ENCODE measurements around the gene AP5S1.
A peak's percentile ranks its signal among the peaks of the same experiment; 100 is the strongest.
"Not testable (repeated sequence)": the region's sequence is repeated elsewhere in the genome, so short reads cannot be mapped to it uniquely, and the experiment has no call there.

Gene AP5S1

GRCh38 chr20:3794168-3794567 lies 26.2 kb upstream of the AP5S1 start:
- not testable (repeated sequence) for DNase-seq

- no peak for DNase-seq
Measured at GRCh38 chr20:3794701-3795420, 25.5 kb upstream of the AP5S1 start.

DNA sequence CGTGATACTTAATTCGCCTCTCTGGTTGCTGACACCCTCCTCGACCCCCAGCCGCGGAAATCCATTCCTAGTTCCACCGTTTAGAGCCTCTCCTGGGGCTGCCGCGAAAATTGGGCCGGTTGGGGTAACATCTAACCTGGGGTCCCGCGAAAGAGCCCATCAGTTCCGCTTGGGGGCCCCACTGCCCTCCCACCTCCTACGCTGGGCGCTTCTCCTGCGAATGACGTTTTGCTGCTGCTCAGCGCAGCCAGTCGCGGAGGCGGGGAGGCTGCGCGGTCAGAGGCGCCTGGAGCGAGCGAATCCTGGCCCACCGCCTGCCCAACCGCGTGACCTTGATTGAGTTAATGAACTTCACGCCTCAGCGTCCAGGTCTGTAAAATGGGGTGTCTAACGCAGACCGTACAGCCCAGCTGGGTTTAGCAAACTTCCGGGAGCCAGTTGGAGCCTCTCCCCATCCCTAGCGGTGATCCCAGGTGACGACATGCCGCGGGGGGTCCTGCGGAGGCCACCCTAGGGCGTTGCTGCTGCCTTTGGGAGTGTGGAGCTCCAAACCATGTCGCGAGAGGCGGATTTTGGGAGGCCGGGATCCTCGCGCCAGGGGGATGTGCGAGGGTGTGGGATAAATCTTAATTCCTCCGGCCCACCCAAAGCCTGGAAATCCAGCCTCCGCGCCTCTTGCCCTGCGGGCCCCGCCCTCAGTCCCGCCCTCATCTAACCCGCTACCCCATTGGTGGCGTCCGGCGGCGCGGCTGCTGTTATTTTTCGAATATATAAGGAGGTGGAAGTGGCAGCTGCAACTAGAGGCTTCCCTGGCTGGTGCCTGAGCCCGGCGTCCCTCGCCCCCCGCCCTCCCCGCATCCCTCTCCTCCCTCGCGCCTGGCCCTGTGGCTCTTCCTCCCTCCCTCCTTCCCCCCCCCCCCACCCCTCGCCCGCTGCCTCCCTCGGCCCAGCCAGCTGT lies 24.6 kb upstream of the AP5S1 start, which contains the start of gene CDC25B:
CDC25B (plus strand) TSS at position 800 of the 958 bp plus-strand sequence. CDS start 222 bp downstream, outside the sequence.
- DNase-seq, result peak; percentile 96 to 98 (median 96)

- peak in 1 of 3 experiments; percentile 80 for DNase-seq
Measured at GRCh38 chr20:3796477-3797225, 23.7 kb upstream of the AP5S1 start.

DNA sequence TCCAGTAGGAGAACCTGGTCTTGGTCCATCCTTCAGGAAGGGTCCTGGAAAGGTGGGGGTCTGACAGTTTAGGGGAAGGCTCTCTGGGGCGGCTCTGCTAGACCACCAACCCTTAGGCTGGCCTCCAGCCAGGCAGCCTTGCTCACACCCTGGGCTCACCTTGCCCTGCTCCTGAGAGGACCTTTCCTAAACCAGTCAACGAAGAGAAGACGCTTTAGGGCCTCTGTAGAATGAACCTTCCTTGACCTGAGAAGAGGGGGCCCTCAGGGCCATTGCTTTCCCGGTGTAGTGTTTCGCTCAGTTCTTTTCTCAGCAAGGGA lies 23.2 kb upstream of the AP5S1 start:
- no peak for DNase-seq

- peak in 1 of 3 experiments; percentile 74 for DNase-seq
Measured at GRCh38 chr20:3797592-3798372, 22.6 kb upstream of the AP5S1 start.

- DNase-seq, result no peak
Measured at GRCh38 chr20:3798373-3798768, 22.0 kb upstream of the AP5S1 start.

GRCh38 chr20:3798908-3799248 lies 21.5 kb upstream of the AP5S1 start:
- no peak for DNase-seq

GRCh38 chr20:3800256-3800877 lies 20.0 kb upstream of the AP5S1 start:
- DNase-seq, result peak in 1 of 3 experiments; percentile 47

- no peak for DNase-seq
Measured at GRCh38 chr20:3800878-3801260, 19.5 kb upstream of the AP5S1 start.

DNA sequence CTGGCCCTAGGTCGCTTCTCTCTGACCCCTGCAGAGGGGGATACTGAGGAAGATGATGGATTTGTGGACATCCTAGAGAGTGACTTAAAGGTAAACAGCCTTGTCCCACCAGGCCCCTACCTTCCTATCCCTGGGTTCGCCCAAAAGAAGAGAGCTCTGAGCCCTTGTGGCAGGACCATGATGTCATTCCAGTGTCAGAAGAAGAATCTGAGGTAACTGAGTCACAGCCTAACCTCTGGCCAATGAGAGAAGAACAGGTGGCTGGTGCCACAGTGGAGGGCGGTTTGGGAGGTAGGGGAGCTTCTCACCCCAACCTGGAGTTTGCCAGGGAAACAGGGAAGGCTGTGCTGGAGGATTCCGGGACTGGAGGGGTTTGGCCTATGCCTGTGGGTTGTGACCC lies 19.0 kb upstream of the AP5S1 start:
- DNase-seq, result no peak

GRCh38 chr20:3801846-3802245 lies 18.5 kb upstream of the AP5S1 start:
- peak in 1 of 3 experiments; percentile 13 for DNase-seq

DNA sequence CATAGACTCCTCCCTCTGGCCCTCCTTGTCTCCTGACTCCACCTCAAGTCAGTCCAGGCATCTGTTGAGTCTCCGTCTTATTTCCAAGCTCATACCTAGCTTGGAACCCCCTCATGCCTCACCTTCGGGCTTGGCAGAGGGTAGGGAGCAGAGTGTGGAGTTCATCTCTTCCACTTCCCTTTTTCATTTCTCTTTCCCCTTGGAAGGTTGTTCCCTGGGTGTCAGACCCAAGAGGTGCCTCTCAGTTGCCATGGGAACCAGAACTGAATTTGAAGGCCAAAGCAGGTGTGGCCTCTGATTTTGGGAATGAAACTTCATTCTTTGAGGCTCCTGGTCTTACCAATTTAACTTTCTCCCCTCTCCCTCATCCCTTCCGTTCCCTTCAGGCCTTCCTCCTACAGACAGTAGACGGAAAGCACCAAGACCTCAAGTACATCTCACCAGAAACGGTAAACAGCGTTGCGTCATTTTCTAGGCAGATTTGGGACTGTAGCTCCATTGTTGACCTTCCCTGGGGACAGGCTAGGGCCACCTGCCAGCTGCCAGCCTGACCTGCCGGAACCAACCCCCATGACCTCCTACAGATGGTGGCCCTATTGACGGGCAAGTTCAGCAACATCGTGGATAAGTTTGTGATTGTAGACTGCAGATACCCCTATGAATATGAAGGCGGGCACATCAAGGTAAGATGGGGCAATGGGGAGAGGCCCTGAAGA lies 17.7 kb upstream of the AP5S1 start:
- DNase-seq, result no peak

DNA sequence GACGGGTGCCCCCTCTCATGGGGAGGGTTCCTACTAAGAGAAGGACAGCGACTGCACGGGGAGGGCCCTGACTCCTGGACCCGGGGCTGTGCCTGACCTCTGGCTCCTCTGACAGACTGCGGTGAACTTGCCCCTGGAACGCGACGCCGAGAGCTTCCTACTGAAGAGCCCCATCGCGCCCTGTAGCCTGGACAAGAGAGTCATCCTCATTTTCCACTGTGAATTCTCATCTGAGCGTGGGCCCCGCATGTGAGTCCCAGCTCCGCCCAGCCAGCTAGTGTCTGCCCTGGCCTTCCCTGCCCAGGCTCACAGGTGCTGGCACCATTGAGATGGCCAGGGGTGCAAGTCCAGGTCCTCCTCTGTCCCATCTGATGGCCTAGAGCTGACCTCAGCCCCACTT lies 17.1 kb upstream of the AP5S1 start:
- DNase-seq, result no peak

- DNase-seq, result no peak
Measured at GRCh38 chr20:3803854-3804253, 16.5 kb upstream of the AP5S1 start.

- DNase-seq, result no peak
Measured at GRCh38 chr20:3804254-3804751, 16.0 kb upstream of the AP5S1 start.

GRCh38 chr20:3804781-3805180 lies 15.6 kb upstream of the AP5S1 start:
- DNase-seq, result no peak

GRCh38 chr20:3808544-3808943 lies 11.8 kb upstream of the AP5S1 start:
- no peak for DNase-seq

DNA sequence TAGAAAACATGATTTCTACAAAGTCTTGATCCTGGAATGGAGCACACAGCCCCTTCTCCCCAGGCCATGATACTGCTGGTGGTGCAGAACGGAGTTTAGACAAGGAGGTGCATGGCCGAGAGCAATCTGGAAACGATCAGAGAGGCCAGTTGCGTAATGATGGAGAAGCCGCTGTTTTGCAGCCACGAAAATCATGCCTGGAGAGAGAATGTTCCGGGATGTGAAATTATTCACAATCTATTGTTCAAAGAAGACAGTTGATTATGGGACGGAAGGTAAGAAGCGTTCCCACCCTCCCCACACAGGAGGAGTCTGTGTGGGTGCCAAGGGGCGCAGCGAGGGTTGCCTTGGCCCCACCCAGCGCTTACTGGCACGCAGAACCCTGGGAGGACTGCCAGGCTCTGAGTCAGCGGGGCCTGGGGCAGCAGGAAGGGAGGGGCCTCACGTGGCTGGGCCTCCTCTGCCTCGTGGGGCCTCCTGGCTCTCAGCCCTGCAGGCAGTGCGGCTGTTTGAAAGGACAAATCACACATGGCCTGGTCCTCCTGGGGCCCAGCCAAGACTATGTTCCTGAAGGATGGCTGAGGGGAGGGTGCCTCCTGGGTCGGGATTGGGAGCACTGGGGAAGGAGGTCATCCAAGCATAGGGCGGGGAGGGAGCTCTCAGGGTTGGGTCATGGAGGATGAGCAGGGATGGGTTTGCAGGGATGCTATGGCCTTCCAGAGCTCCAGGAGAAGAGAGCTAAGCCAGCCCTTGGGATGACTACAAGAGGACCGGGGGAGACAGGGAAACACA lies 8.7 kb upstream of the AP5S1 start:
- peak; percentile 76 to 92 (median 87) for DNase-seq

- no peak for DNase-seq
Measured at GRCh38 chr20:3812259-3812681, 8.1 kb upstream of the AP5S1 start.

Measured in NCI-H1417 (cell line).